Adrenal gland (tissue), 12 donors: ENCODE results near the gene PTPRO. TPM values are rescaled to one million over a fixed set of nuclear protein-coding genes. Genes with fewer than 3 reads are reported as not detected.
A peak's percentile ranks its signal among the peaks of the same experiment; 100 is the strongest.

Experiments used
- DNase-seq, 7 donors: peaks; one replicate each; pipeline ENCODE4 v3.0.0-alpha.2; 2019 to 2020
- H3K27ac ChIP-seq, 5 donors: fragments of 200-600 bp; sonication (generic) in 4 of 5; 1 replicate in 3 of 5; 2 replicates in 2 of 5; pipeline versions ENCODE4 v1.5.1 to v1.8.0; 2016 to 2020; ENCODE audit warnings: mild to moderate bottlenecking in 1 of 5
- H3K27me3 ChIP-seq: fragments of 200-600 bp; 2 replicates; pipeline ENCODE4 v1.8.0; 2021
- H3K36me3 ChIP-seq, 2 donors: fragments of 200-600 bp; replicated peaks in 1 of 2; 1 replicate in 1 of 2; 2 replicates in 1 of 2; pipeline versions ENCODE4 v1.5.1 to v1.8.0; 2018 to 2022
- H3K4me1 ChIP-seq, 2 donors: fragments of 200-600 bp; replicated peaks in 1 of 2; 1 replicate in 1 of 2; 2 replicates in 1 of 2; pipeline versions ENCODE4 v1.5.1 to v1.8.0; 2018 to 2021
- H3K4me3 ChIP-seq, 4 donors: fragments of 200-600 bp; sonication (generic) in 3 of 4; one replicate each; pipeline ENCODE4 v1.5.1; 2016 to 2018
- H3K9me3 ChIP-seq, 3 donors: fragments of 200-600 bp; sonication (generic) in 1 of 3; replicated peaks in 1 of 3; 1 replicate in 2 of 3; 2 replicates in 1 of 3; pipeline versions ENCODE4 v1.5.1 to v1.8.0; 2016 to 2021
- POLR2A ChIP-seq, 2 donors: fragments of 450-650 bp; IDR thresholded peaks; one replicate each; pipeline ENCODE4 v1.6.1; 2017; ENCODE audit warnings: antibody characterized with exemption in 2 of 2, mild to moderate bottlenecking in 2 of 2, moderate library complexity in 1 of 2
- WGBS, 4 donors: extraction: QIAGEN DNeasy Blood & Tissue Kit in 2 of 4; methylation state at CpG; one replicate each; pipeline versions ENCODE4 v1.1.5 to v1.1.7; 2013 to 2017; 5-methylcytosine and 5-hydroxymethylcytosine counted together
- intact Hi-C, 2 donors: fragments of 100-400 bp; cut with DNase I; formaldehyde crosslinking; loops; one replicate each; pipeline versions ENCODE4 v1.14.1 to v1.15.0; 2022 to 2023
- polyA plus RNA-seq, 3 donors: library from polyadenylated mRNA; stranded (reverse); fragments of 200-250 nt in 2 of 3; fragments of 350-450 nt in 1 of 3; fragmentation: Illumina TruSeq in 1 of 3; extraction: RNeasy Lipid Tissue Mini Kit (QIAGEN cat#74804) in 1 of 3; gene quantifications; one replicate each; pipeline ENCODE4 v1.2.3, GENCODE V29; 2013 to 2014
- total RNA-seq, 9 donors: library from RNA; depleted of rRNA in 4 of 9; stranded (reverse); fragments of >200 nt in 4 of 9; fragments of 120-200 nt in 1 of 9; fragmentation: NEBNext Ultra II Directional in 1 of 9; extraction: Animal tissue kit (Norgen Biotek cat#: 25700) in 1 of 9; gene quantifications; one replicate each; pipeline versions ENCODE4 v1.1.0 to v1.2.4, GENCODE V29; 2013 to 2023
- TF ChIP-seq, protein P1 (sequence below), 6 experiments: fragments of 450-650 bp in 4 of 6; fragments of 200-600 bp in 2 of 6; sonication (generic) in 1 of 6; IDR thresholded peaks; 1 replicate in 5 of 6; 2 replicates in 1 of 6; pipeline versions ENCODE4 v1.5.1 to v1.8.0; 2016 to 2021; ENCODE audit warnings: antibody characterized with exemption in 6 of 6, mild to moderate bottlenecking in 2 of 6, moderate library complexity in 1 of 6
- donor health status: healthy with polysubstance abuse.
- donor health status: Bipolar disorder and iron deficiency.
- donor health status: DM: yes; HTN: yes; CAD: no.
- donor health status: DM: no; HTN: no; CAD: no.
- donor health status: DM: no; HTN: no; CAD: no.
- donor health status: DM: yes; HTN: yes; CAD: no.

The PTPRO gene
- total and polyA plus RNA-seq, 12 donors, result 0.36 to 11.5 (median 2.6) TPM

DNA sequence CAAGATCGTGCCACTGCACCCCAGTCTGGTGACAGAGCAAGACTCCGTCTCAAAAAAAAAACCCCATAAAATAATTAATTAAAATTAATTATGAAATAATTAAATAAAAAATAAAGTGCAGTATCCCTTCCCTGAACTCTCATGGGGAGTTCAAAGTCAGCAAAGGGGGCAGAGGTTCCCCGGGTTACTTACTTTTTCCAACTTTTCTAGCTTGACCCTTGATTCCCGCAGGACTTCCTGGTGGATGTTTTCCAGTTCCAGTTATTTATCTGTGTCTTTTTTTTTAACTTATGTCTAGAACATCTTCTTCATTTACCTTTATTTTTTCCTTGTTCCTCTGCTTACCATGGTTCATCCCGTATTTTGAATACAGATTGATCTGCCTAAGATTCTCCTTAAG, 269.5 kb downstream of the PTPRO start:
- intact Hi-C loops, result loop anchor here in 1 of 2 donors (5.0 kb wide), 1 partner anchor 260 kb away; no protein-coding TSS in a partner anchor
- no peak for DNase-seq
- WGBS, 4 donors, result 80 to 84% (median 82%) methylated on average over 5 of the region's 5 CpGs

DNA sequence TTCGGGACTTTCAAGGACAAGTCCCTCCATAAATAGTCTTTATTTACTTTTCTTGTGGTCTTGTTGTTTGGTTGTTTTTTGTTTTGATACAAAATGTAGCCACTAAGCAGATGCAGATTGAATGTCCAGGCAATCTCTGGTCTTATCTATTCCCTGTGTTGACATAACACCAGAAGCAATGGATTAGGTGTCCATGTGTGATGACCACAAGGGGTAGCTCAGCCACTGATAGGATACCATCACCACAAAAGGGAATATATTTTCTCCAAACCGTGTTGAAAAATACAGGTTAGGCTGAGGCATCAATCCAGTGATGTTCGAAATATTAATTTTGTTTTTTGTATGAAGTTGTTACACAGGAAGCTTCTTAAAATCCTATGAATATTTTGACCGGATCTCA, 270.6 kb downstream of the PTPRO start:
- Histone ChIP-seq H3K4me1 (no peaks in the 10 kb centered on the region), H3K9me3 (no peaks in the 10 kb centered on the region), H3K27me3 (no peaks in the 10 kb centered on the region), H3K4me3 (no peak overlapping the region), H3K36me3 (no peaks in the 10 kb centered on the region), H3K27ac (no peak overlapping the region)
- WGBS, 4 donors, result 64 to 74% (median 65%) methylated on average over 4 of the region's 4 CpGs
- intact Hi-C loops, result loop anchor here in 1 of 2 donors (5.0 kb wide), 1 partner anchor 259 kb away; no protein-coding TSS in a partner anchor
- no peak for DNase-seq
- no peak for TF ChIP-seq POLR2A (IDR thresholded peaks at IDR 0.05)
- TF ChIP-seq, protein P1, sequence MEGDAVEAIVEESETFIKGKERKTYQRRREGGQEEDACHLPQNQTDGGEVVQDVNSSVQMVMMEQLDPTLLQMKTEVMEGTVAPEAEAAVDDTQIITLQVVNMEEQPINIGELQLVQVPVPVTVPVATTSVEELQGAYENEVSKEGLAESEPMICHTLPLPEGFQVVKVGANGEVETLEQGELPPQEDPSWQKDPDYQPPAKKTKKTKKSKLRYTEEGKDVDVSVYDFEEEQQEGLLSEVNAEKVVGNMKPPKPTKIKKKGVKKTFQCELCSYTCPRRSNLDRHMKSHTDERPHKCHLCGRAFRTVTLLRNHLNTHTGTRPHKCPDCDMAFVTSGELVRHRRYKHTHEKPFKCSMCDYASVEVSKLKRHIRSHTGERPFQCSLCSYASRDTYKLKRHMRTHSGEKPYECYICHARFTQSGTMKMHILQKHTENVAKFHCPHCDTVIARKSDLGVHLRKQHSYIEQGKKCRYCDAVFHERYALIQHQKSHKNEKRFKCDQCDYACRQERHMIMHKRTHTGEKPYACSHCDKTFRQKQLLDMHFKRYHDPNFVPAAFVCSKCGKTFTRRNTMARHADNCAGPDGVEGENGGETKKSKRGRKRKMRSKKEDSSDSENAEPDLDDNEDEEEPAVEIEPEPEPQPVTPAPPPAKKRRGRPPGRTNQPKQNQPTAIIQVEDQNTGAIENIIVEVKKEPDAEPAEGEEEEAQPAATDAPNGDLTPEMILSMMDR (IDR thresholded peaks at IDR 0.05), result no peak

More for the DNA sequence above, 269.5 kb downstream of the PTPRO start:
- no peak for TF ChIP-seq POLR2A (IDR thresholded peaks at IDR 0.05)
- TF ChIP-seq, protein P1 (IDR thresholded peaks at IDR 0.05), result no peak
- no peaks in the 10 kb centered on the region for H3K36me3 ChIP-seq
- H3K9me3 ChIP-seq, result no peaks in the 10 kb centered on the region
- H3K27me3 ChIP-seq, result no peaks in the 10 kb centered on the region
- no peaks in the 10 kb centered on the region for H3K4me1 ChIP-seq
- no peak overlapping the region for H3K27ac ChIP-seq
- H3K4me3 ChIP-seq, result no peak overlapping the region

DNA sequence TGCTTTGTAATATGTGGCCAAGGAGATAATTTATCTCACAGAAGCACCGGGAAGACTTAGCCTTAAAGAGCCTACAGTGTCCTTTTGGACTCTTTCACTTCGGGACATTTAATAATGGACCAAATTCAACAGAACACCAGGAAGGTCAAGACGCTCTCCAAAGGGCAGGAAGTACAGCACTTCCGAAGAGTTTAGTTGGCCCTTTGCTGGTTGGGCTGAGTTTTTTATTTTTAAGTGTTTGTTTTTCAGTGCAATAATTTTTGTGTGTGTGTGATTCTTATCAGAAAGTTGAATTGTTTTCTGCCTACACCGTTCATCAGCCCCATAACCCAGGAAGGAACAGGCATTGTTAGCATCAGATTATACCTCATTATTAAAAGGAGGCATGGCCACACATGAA, 273.9 kb downstream of the PTPRO start:
- peak overlapping the region in 1 of 5 donors; percentile 15 for H3K27ac ChIP-seq
- 38 to 64% (median 48%) methylated on average over 5 of the region's 5 CpGs for WGBS, 4 donors
- H3K36me3 ChIP-seq, result no peaks in the 10 kb centered on the region
- H3K27me3 ChIP-seq, result no peaks in the 10 kb centered on the region
- DNase-seq, result no peak
- H3K4me1 ChIP-seq, result no peaks in the 10 kb centered on the region
- no peaks in the 10 kb centered on the region for H3K9me3 ChIP-seq
- intact Hi-C loops, result no loop called here
- TF ChIP-seq, protein P1 (IDR thresholded peaks at IDR 0.05), result no peak
- TF ChIP-seq POLR2A (IDR thresholded peaks at IDR 0.05), result no peak
- no peak overlapping the region for H3K4me3 ChIP-seq

DNA sequence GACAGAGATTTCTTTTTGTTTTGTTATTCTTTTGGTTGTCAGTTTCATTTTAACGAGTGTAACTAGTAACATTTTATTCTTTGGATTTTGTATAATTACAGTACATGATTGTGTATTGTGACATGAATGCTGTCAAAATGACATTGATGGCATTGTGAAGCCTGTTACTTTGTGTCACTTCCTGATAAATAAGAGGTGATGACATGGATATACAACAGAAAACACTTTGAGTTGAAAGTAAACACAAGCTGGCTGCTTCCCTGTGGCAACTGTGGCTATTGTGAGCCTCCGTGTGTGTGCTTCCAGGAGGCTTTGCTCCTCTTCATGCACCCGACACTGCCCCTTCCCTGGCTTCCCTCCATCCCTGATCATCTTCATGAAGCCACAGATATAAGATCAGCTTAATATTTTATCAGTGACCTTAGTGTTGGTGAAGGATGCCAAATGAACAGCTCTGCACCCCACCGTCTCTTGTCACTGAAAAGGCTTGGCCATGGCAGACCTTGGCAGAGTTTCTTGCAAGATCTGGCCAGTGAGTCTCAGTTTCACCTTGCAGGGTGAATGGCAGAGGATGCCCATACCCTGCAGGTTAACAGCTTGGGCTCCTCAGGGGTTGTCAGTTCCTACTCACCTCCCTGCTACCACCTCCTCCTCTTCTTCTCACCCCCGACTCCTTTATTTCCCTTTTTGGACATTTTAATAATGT, 275.0 kb downstream of the PTPRO start:
- Histone ChIP-seq H3K4me3 (no peak overlapping the region), H3K9me3 (no peaks in the 10 kb centered on the region), H3K36me3 (no peaks in the 10 kb centered on the region), H3K4me1 (no peaks in the 10 kb centered on the region), H3K27me3 (no peaks in the 10 kb centered on the region), H3K27ac (no peak overlapping the region)
- no peak for DNase-seq
- WGBS, 4 donors, result 53 to 62% (median 57%) methylated on average over 5 of the region's 5 CpGs
- intact Hi-C loops, result no loop called here
- TF ChIP-seq, protein P1 (IDR thresholded peaks at IDR 0.05), result no peak
- no peak for TF ChIP-seq POLR2A (IDR thresholded peaks at IDR 0.05)
